Activated naive CD4-positive, alpha-beta T cell treated with anti-CD3 and anti-CD28 coated beads, Interleukin-2, amount 50 U/mL, for 72 hours (primary cell): Measurements from ENCODE around the gene TDRD5. TPM values are rescaled to one million over a fixed set of nuclear protein-coding genes. Genes with fewer than 3 reads are reported as not detected.
"Not testable (repeated sequence)": the region's sequence is repeated elsewhere in the genome, so short reads cannot be mapped to it uniquely, and the experiment has no call there.

Experiments used
- ATAC-seq, 2 donors: fragments of 150-1000 bp; cut with Tn5 transposase; 2 replicates each; pipeline ENCODE4 v1.10.0; 2021; ENCODE audit warnings: mild to moderate bottlenecking in 2 of 2, moderate library complexity in 2 of 2
- DNase-seq, 2 donors: peaks; one replicate each; pipeline ENCODE4 v3.0.0; 2021 to 2022; ENCODE audit warnings: low spot score in 2 of 2
- H3K27ac Mint-ChIP-seq, 2 donors: one replicate each; pipeline ENCODE4 v1.8.0; 2022; ENCODE audit warnings: mild to moderate bottlenecking in 2 of 2, mixed read lengths in 2 of 2
- H3K36me3 Mint-ChIP-seq, 2 donors: one replicate each; pipeline ENCODE4 v1.8.0; 2022; ENCODE audit warnings: mixed read lengths in 2 of 2
- H3K9me3 Mint-ChIP-seq, 2 donors: one replicate each; pipeline ENCODE4 v1.8.0; 2022; ENCODE audit warnings: mixed read lengths in 2 of 2
- total RNA-seq, 2 donors: library from RNA; stranded (reverse); gene quantifications; one replicate each; pipeline ENCODE4 v1.2.3, GENCODE V29; 2022

Gene TDRD5
- total RNA-seq, 2 donors from 2014 or later, result not detected

DNA sequence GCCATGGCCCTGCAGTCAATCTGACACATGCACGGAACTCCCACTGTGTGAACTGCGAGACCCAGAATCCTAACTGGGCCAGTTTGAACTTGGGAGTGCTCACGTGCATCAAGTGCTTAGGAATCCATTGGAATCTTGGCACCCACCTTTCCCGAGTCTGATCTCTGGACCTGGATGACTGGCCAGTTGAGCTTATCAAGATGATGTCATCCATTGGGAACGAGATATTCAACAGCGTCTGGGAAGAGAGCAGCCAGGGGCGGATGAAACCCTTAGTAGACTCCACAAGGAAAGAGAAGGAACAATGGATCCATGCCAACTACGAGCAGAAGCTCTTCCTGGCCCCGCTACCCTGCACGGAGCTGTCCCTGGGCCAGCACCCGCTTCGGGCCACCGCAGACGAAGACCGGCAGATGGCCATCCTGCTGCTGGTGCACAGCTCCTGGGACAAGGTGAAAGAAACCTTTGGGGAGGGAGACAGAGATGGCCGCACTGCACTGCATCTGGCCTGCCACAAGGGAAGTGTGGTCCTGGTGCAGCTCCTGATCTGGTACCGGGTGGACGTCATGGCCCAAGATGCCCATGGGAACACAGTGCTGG, 3.1 kb upstream of the TDRD5 start:
- Mint-ChIP-seq H3K27ac (no peak overlapping the region), H3K36me3 (peaks cover 0 to 5% of the 10 kb centered on the region in 2 donors), H3K9me3 (no peaks in the 10 kb centered on the region)
- DNase-seq (no peak), ATAC-seq (no peak)

DNA sequence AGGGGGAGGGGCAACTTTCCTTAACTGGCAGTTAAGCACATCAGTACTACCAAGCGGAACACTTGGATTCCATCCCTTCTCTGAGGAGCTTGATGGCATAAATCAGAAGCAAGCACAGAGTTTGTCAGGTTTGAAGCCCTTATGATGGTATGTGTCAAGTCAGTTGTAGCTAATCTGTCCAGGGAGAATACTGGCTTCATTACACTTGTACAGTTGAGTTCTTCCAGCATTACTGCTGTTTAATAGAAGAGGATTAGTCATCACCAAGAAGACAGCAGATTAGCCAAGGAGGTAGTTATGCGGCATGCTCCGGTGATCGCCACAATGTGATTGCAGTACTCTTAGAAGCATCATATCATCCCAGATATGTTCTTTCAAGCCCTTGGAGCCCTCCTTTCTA, 2.1 kb upstream of the TDRD5 start:
- H3K9me3 Mint-ChIP-seq, result no peaks in the 10 kb centered on the region
- H3K27ac Mint-ChIP-seq, result no peak overlapping the region
- H3K36me3 Mint-ChIP-seq, result peaks cover 0 to 5% of the 10 kb centered on the region in 2 donors
- ATAC-seq, result no peak
- no peak for DNase-seq

DNA sequence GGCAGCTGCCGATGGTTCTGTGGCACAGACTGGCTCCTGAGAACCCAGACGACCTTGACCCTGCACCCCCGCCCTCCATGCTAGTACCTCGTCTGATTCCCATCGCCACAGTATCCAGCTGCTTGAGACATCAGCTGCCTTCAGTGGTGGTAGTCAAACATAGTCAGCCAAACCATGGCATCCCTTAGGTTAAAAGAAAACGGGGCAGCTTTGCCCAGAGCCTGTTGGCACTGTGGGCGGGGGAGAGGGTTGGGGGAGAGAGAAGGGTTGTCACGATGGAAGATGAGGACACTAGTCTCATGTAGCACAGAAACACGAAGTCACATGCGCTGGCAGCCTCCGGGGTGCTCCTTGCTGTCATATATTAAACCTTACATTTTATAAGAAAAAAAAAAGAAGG, 961 bp upstream of the TDRD5 start:
- DNase-seq (no peak), ATAC-seq (no peak)
- Mint-ChIP-seq H3K9me3 (no peaks in the 10 kb centered on the region), H3K36me3 (no peaks in the 10 kb centered on the region), H3K27ac (no peak overlapping the region)

DNA sequence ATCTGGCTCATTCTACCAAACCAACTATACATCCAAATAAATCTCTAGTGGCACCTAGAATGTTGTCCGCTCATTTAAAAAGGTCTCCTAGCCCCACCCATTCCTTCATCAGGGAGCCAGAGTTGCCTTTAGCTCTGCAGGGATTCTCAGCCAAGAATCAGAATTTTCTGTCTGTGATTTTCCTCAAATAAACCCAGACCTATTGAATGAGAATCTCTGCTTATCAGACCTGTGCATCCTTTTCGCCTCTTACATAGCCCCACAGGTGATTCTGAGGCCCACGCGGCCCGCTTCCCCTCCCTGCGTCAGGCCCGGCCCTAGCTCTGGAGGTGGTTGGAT, 410 bp upstream of the TDRD5 start:
- no peak for DNase-seq
- H3K36me3 Mint-ChIP-seq, result no peaks in the 10 kb centered on the region
- H3K27ac Mint-ChIP-seq, result no peak overlapping the region

DNA sequence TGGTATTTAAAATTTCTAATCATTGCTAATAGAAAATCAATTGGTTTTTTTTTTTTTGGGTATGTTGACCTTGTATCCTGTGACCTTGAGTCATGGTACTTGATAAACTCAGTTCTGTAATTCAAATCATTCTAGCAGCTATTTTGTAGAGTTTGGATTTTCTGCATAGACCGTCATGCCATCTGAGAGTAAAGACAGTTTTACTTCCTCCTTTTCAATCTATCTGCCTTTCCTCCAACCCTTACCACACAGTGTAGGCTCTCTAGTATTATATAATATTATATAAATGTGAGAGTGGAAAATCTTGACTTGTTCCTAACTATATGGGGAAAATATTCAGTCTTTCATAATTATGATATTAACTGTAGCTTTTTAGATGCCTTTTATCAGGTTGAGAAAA, 7.0 kb downstream of the TDRD5 start:
- ATAC-seq (no peak), DNase-seq (no peak)
- Mint-ChIP-seq H3K9me3 (no peaks in the 10 kb centered on the region), H3K27ac (no peak overlapping the region), H3K36me3 (no peaks in the 10 kb centered on the region)

More for the DNA sequence above, 410 bp upstream of the TDRD5 start:
- no peaks in the 10 kb centered on the region for H3K9me3 Mint-ChIP-seq
- ATAC-seq, result no peak

DNA sequence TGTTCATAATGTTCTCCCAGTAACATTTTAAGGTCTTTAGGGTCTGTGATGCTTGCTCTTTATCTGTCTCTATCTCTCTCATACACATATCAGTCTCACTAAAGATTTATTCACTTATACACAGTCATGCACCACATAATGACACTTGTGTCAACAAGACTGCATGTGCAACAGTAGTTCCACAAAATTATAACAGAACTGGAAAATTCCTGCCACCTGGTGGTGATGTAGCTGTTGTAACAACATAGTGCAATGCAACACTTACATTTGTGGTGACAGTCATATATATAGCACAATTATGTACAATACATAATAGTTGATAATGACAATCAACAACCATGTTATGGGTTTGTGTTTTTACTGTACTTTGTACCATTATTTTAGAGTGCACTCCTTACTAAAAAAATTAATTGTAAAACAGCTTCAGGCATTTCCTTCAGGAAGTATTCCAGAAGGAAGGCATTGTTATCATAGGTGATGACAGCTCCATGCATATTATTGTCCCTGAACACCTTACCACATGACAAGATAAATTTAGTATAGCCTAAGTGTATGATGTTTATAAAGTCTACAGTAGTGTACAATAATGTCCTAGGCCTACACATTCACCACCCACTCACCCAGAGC, 8.1 kb downstream of the TDRD5 start:
- H3K27ac Mint-ChIP-seq, result no peak overlapping the region
- no peaks in the 10 kb centered on the region for H3K36me3 Mint-ChIP-seq
- no peak for DNase-seq
- ATAC-seq, result peak in 1 of 2 donors; percentile 71
- no peaks in the 10 kb centered on the region for H3K9me3 Mint-ChIP-seq

DNA sequence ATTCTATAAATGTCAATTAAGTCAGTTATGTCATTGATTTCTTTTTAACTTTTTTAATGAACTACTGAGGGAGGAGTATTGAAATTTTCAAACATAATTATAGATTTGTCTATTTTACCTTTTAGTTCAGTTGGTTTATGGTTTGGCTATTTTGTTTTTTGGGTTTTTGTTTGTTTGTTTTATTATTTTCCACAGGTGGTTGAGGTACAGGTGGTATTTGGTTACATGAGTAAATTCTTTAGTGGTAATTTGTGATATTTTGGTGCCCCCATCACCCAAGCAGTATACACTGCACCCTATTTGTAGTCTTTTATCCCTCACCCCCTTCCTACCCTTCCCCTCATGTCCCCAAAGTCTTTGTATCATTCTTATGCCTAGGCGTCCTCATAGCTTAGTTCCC, 9.5 kb downstream of the TDRD5 start:
- H3K27ac Mint-ChIP-seq, result no peak overlapping the region
- H3K9me3 Mint-ChIP-seq, result no peaks in the 10 kb centered on the region
- DNase-seq (no peak), ATAC-seq (no peak)
- no peaks in the 10 kb centered on the region for H3K36me3 Mint-ChIP-seq

DNA sequence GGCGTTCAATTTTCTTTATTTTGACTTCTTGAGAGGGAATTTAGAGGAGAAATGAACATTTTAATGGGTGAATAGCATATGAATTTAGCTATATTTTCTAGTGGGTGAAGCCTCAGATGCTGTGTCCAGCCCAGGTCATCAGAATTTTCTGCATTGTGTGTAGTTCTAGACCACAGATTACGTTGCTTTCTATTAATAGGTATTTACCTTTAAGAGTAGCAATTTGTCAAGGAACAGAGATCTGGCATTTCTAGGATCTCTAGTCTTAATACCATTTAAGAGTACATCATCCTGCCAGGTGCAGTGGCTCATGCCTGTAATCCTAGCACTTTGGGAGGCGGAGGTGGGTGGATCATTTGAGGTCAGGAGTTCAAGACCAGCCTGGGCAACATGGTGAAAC, 20.7 kb downstream of the TDRD5 start:
- ATAC-seq, result no peak
- H3K9me3 Mint-ChIP-seq, result no peaks in the 10 kb centered on the region
- H3K36me3 Mint-ChIP-seq, result no peaks in the 10 kb centered on the region
- no peak overlapping the region for H3K27ac Mint-ChIP-seq
- DNase-seq, result no peak

DNA sequence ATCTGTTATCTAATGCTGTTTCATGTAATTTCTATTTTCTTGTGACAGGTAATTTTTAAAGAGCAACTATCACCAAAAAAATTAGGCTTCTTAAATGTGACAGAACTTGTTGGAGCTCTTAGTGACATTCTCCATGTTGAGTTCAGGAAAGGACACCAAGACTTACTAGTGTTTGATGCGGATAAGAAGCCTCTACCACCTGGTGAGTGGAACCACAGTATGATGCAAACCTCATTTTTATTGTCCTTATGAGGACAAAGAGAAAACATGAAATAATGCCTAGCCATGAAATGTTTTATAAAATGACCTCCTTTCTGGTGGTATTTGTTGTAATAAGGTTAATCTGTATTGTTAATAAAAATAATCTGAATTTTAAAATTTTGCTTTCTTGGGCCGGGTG, 39.1 kb downstream of the TDRD5 start:
- H3K9me3 Mint-ChIP-seq, result no peaks in the 10 kb centered on the region
- no peak overlapping the region for H3K27ac Mint-ChIP-seq
- ATAC-seq (no peak), DNase-seq (no peak)
- H3K36me3 Mint-ChIP-seq, result no peaks in the 10 kb centered on the region

DNA sequence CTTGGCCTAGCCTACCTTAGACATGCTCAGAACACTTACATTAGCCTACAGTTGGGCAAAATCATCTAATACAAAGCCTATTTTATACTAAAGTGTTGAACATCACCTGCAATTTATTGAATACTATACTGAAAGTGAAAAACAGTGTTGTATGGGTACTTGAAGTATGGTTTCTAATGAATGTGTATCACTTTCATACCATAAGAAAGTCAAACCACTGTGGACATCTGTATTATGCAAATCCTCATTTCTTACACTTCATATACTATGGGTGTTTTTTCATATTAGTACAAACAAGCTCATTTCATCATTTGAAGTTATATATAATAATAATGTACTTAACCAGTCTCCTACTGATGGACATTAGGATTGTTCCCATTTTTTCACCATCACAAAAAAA, 41.2 kb downstream of the TDRD5 start:
- DNase-seq, result no peak
- Mint-ChIP-seq H3K27ac (no peak overlapping the region), H3K36me3 (no peaks in the 10 kb centered on the region), H3K9me3 (no peaks in the 10 kb centered on the region)
- ATAC-seq, result no peak

DNA sequence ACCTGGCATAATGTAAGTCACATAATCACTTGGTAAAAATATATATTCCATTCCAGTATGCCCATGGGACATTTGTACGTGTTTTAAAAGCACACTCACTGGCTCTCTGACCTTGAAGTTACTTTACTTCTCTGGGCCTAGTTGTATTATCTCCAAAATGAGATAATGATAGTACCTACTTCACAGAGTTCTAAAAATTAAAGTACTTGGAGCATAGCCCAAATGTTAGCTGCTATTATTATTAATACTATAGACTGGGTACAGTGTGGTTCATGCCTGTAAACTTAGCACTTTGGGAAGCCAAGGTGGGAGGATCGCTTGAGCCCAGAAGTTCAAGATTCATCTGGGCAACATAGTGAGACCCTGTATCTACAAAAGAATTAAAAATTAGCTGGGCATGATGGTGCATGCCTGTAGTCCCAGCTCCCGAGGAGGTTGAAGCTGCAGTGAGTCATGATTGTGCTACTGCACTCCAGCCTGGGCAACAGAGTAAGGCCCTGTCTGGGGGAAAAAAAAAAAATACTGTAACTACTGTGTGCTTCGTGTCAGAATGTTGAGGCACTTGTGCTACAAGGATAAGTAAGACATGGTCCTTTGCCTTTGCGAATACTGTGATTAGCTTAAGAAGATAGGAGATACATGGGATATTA, 45.7 kb downstream of the TDRD5 start:
- no peak overlapping the region for H3K27ac Mint-ChIP-seq
- ATAC-seq, result no peak

DNA sequence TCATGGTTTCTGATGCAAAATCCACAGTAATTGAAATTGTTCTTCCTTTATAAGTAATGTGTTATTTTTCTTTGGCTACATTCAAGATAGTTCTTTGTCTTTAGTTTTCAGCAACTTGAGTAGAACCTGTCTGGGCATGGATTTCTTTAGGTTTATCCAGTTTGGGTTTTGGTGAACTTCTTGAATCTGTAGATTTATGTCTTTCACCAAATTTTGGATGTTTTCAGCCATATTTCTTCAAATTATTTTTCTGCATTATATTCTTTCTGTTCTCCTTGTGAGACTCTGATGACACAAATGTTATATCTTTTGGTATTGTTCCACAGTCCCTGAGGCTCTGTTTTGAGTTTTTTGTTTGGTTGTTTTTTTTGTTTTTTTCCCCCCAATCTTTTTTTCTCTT, 69.4 kb downstream of the TDRD5 start:
- H3K36me3 Mint-ChIP-seq, result peaks cover 0 to 6% of the 10 kb centered on the region in 2 donors
- DNase-seq (no peak), ATAC-seq (no peak)
- H3K27ac Mint-ChIP-seq, result no peak overlapping the region
- H3K9me3 Mint-ChIP-seq, result peaks cover 4 to 11% of the 10 kb centered on the region in 2 donors

More for the DNA sequence above, 45.7 kb downstream of the TDRD5 start:
- H3K36me3 Mint-ChIP-seq, result no peaks in the 10 kb centered on the region
- no peak for DNase-seq
- no peaks in the 10 kb centered on the region for H3K9me3 Mint-ChIP-seq

DNA sequence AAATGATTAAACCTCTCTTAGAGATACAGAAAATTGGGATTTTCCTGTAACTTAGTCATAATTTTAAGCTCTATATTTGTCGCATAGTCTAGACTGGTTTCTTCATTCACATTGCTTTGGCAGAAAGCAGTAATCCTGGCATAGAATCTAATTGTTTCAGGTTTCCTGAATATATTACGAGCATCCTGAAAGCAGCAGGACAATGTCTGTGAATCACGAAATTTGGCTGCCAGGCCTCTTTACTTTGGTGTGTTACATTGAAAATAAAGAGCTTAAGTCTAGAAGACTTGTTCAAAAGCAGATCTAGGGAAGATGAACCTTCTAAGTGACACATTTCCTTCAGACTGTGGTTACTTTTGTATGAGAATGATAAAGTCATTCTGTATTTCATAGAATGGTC, 72.2 kb downstream of the TDRD5 start:
- Mint-ChIP-seq H3K9me3 (peaks cover 4 to 11% of the 10 kb centered on the region in 2 donors), H3K27ac (no peak overlapping the region), H3K36me3 (peaks cover 0 to 6% of the 10 kb centered on the region in 2 donors)
- ATAC-seq (no peak), DNase-seq (no peak)

DNA sequence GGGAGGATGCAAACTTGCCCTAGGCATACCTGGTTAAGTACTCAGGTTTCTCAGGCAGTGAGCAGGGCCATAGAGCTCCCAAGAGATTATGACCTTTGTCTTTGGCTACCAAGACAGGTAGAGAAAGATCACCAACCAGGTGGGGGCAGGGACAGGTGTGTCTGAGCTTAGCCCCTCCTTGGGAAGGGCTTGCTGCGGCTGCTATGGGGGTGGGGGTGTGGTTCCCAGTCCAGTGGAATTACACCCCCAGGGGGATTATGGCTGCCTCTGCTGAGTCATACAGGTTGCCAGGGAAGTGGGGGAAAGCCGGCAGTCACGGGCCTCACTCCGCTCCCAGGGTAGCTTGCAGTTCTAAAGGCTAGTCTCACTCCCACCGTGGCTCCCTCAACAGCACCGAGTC, 86.2 kb downstream of the TDRD5 start:
- DNase-seq (no peak), ATAC-seq (no peak)
- Mint-ChIP-seq H3K27ac (no peak overlapping the region), H3K9me3 (peaks cover 0 to 10% of the 10 kb centered on the region in 2 donors), H3K36me3 (peaks cover 0 to 3% of the 10 kb centered on the region in 2 donors)

DNA sequence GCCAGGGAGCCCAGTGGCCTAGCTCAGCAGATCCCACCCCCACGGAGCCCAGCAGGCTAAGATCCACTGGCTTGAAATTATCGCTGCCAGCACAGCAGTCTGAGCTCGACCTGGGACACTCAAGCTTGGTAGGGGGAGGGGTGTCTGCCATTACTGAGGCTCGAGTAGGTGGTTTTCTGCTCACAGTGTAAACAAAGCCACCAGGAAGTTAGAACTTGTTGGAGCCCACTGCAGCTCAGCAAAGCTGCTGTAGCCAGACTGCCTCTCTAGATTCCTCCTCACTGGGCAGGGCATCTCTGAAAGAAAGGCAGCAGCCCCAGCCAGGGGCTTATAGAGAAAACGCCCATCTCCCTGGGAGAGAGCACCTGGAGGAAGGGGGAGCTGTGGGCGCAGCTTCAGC, 102.9 kb downstream of the TDRD5 start:
- not testable (repeated sequence) for DNase-seq, H3K9me3 Mint-ChIP-seq, H3K36me3 Mint-ChIP-seq, ATAC-seq, H3K27ac Mint-ChIP-seq

DNA sequence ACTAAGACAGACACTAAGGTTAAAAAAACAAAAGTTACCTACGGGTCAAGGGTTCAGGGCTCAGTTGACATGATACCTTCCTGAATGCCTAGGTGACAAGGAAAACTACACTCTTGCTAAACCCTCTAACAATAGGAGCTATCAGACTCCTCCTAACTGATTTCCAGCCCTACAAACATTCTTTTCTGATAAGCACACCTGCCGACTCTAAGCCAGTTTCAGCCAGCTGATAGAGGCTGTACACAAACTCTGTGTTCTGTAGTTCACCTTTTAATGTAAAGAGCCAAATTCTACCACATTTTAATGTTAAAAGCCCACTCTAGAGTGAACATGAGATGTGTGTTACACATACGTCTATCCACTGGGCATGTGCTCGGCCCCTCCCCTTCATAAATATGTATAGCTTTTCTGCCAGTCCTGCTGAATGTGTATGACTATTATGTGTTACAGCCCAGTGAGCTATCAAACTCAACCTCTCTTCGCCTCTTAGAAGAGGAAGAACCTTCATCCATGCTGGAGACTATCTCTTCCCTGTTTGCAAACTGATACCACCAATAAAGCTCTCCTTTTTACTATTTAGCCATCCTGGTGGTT, 111.4 kb downstream of the TDRD5 start:
- no peak for DNase-seq
- ATAC-seq, result no peak
- H3K9me3 Mint-ChIP-seq, result no peaks in the 10 kb centered on the region
- H3K36me3 Mint-ChIP-seq, result no peaks in the 10 kb centered on the region
- H3K27ac Mint-ChIP-seq, result no peak overlapping the region

DNA sequence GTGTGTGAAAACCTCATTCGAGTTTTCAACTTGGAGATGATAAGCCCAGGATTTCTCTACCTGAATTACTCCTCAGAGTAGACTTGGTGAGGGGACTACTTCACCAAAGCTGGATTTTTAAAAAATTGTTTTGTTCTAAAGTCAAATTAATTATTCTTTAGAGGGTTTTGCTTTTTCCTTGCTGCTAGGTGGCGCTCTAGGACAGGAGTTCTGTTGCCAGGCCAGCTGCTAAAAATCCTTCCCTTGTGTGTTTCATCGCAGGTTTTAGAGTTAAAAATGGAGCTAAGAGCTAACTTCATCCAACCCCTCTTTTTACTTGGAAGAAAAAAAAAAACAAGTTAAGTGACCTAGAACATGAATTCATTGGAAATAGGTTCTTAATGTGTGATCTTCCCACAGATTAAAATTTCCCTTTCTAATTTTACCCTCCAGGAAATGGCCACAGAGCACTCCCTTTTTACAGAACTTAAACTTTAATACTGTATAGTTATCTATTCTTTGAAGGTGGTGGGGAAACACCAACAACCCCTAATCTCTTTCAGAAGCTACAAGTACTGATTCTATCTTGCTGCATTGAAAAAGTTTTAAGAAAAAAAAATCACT, 114.8 kb downstream of the TDRD5 start:
- no peaks in the 10 kb centered on the region for H3K9me3 Mint-ChIP-seq
- ATAC-seq, result peak in 1 of 2 donors; percentile 49
- H3K27ac Mint-ChIP-seq, result no peak overlapping the region
- DNase-seq, result peak in 1 of 2 donors; percentile 70
- no peaks in the 10 kb centered on the region for H3K36me3 Mint-ChIP-seq
